Measurements from ENCODE around the gene IMMT. TPM values are rescaled to one million over a fixed set of nuclear protein-coding genes. Genes with fewer than 3 reads are reported as not detected.

The IMMT gene
- total RNA-seq, 6 donors from 2014 or later = 36.7 to 65.4 (median 54.8) TPM

- TF ChIP-seq POLR2AphosphoS5 (IDR thresholded peaks at IDR 0.05) = no peak
- TF ChIP-seq CTCF (IDR thresholded peaks at IDR 0.05) = no peak
- no peak for TF ChIP-seq EP300 (IDR thresholded peaks at IDR 0.05)
- TF ChIP-seq POLR2A (IDR thresholded peaks at IDR 0.05) = no peak
- Histone ChIP-seq H3K9me3 (no peaks in the 10 kb centered on the region), H3K27ac (no peak overlapping the region), H3K36me3 (peaks cover 39 to 99% (median 81%) of the 10 kb centered on the region in 4 donors), H3K27me3 (no peaks in the 10 kb centered on the region), H3K4me1 (no peaks in the 10 kb centered on the region), H3K4me3 (no peak overlapping the region)
- ATAC-seq (ENCODE audit: low FRiP score in 2 of 2) (no peak), DNase-seq (no peak)
- WGBS, 2 donors = 96 to 97% methylated on average over 7 of the region's 7 CpGs
These were observed 56.3 kb downstream of the IMMT start for GRCh38 chr2:86138736-86139625.

- no peak overlapping the region for H3K4me3 ChIP-seq
- no peaks in the 10 kb centered on the region for H3K4me1 ChIP-seq
- no peak for ATAC-seq (ENCODE audit: low FRiP score in 2 of 2)
- no peaks in the 10 kb centered on the region for H3K9me3 ChIP-seq
- WGBS, 2 donors = 88 to 93% methylated on average over 2 of the region's 2 CpGs
- TF ChIP-seq POLR2A (IDR thresholded peaks at IDR 0.05) = no peak
- no peak for TF ChIP-seq CTCF (IDR thresholded peaks at IDR 0.05)
- TF ChIP-seq EP300 (IDR thresholded peaks at IDR 0.05) = no peak
- no peak for TF ChIP-seq POLR2AphosphoS5 (IDR thresholded peaks at IDR 0.05)
- no peak for DNase-seq
- H3K27ac ChIP-seq = no peak overlapping the region
- H3K27me3 ChIP-seq = no peaks in the 10 kb centered on the region
- peaks cover 55 to 99% (median 87%) of the 10 kb centered on the region in 4 donors for H3K36me3 ChIP-seq
These were observed 59.1 kb downstream of the IMMT start for GRCh38 chr2:86136141-86136540.

GRCh38 chr2:86135653-86136052 lies 59.6 kb downstream of the IMMT start:
- WGBS, 2 donors = 88 to 95% methylated on average over 5 of the region's 5 CpGs
- ATAC-seq (ENCODE audit: low FRiP score in 2 of 2) = no peak
- peaks cover 58 to 100% (median 88%) of the 10 kb centered on the region in 4 donors for H3K36me3 ChIP-seq

GRCh38 chr2:86134709-86135108 lies 60.6 kb downstream of the IMMT start:
- peaks cover 58 to 100% (median 97%) of the 10 kb centered on the region in 4 donors for H3K36me3 ChIP-seq
- TF ChIP-seq POLR2AphosphoS5 (IDR thresholded peaks at IDR 0.05) (no peak), POLR2A (IDR thresholded peaks at IDR 0.05) (no peak), CTCF (IDR thresholded peaks at IDR 0.05) (no peak), EP300 (IDR thresholded peaks at IDR 0.05) (no peak)
- WGBS, 2 donors = 94 to 98% methylated on average over 4 of the region's 4 CpGs

More at GRCh38 chr2:86135653-86136052, 59.6 kb downstream of the IMMT start:
- Histone ChIP-seq H3K9me3 (no peaks in the 10 kb centered on the region), H3K27me3 (no peaks in the 10 kb centered on the region), H3K4me3 (no peak overlapping the region), H3K4me1 (no peaks in the 10 kb centered on the region), H3K27ac (no peak overlapping the region)
- TF ChIP-seq POLR2AphosphoS5 (IDR thresholded peaks at IDR 0.05) = no peak
- no peak for TF ChIP-seq POLR2A (IDR thresholded peaks at IDR 0.05)
- TF ChIP-seq EP300 (IDR thresholded peaks at IDR 0.05) = no peak
- TF ChIP-seq CTCF (IDR thresholded peaks at IDR 0.05) = no peak
- no peak for DNase-seq

More at GRCh38 chr2:86134709-86135108, 60.6 kb downstream of the IMMT start:
- DNase-seq = no peak
- Histone ChIP-seq H3K9me3 (no peaks in the 10 kb centered on the region), H3K4me1 (no peaks in the 10 kb centered on the region), H3K4me3 (no peak overlapping the region), H3K27me3 (no peaks in the 10 kb centered on the region), H3K27ac (no peak overlapping the region)
- no peak for ATAC-seq (ENCODE audit: low FRiP score in 2 of 2)

Data from upper lobe of left lung (tissue), 6 donors.